ENCODE measurements around the gene CDK10.

CDK10 gene

GRCh38 chr16:89643769-89644300, 42.7 kb upstream of the CDK10 start:
- no peak overlapping the region for H3K27ac ChIP-seq

GRCh38 chr16:89645122-89645521, 41.4 kb upstream of the CDK10 start:
- no peak overlapping the region for H3K27ac ChIP-seq

More at GRCh38 chr16:89643769-89644300, 42.7 kb upstream of the CDK10 start:
- TF ChIP-seq ZFX (IDR thresholded peaks at IDR 0.05) (no peak), CTCF (conservative IDR thresholded peaks at IDR 0.05) (no peak)

GRCh38 chr16:89646270-89646669, 40.2 kb upstream of the CDK10 start:
- TF ChIP-seq CTCF (conservative IDR thresholded peaks at IDR 0.05): no peak
- TF ChIP-seq ZFX (IDR thresholded peaks at IDR 0.05): no peak
- H3K27ac ChIP-seq: no peak overlapping the region

More at GRCh38 chr16:89645122-89645521, 41.4 kb upstream of the CDK10 start:
- TF ChIP-seq ZFX (IDR thresholded peaks at IDR 0.05) (no peak), CTCF (conservative IDR thresholded peaks at IDR 0.05) (no peak)

GRCh38 chr16:89646906-89647305, 39.6 kb upstream of the CDK10 start:
- no peak overlapping the region for H3K27ac ChIP-seq
- TF ChIP-seq ZFX (IDR thresholded peaks at IDR 0.05) (no peak), CTCF (conservative IDR thresholded peaks at IDR 0.05) (no peak)

GRCh38 chr16:89651584-89651983, 34.9 kb upstream of the CDK10 start:
- H3K27ac ChIP-seq: no peak overlapping the region
- TF ChIP-seq CTCF (conservative IDR thresholded peaks at IDR 0.05) (no peak), ZFX (IDR thresholded peaks at IDR 0.05) (no peak)

GRCh38 chr16:89653656-89654295, 32.7 kb upstream of the CDK10 start:
- H3K27ac ChIP-seq: no peak overlapping the region
- TF ChIP-seq ZFX (IDR thresholded peaks at IDR 0.05) (no peak), CTCF (conservative IDR thresholded peaks at IDR 0.05) (no peak)

GRCh38 chr16:89655062-89655643, 31.3 kb upstream of the CDK10 start:
- TF ChIP-seq CTCF (conservative IDR thresholded peaks at IDR 0.05): no peak
- no peak for TF ChIP-seq ZFX (IDR thresholded peaks at IDR 0.05)
- no peak overlapping the region for H3K27ac ChIP-seq

Data from C4-2B (cell line).